ENCODE data around the gene SSC5D. TPM values are rescaled to one million over a fixed set of nuclear protein-coding genes. Genes with fewer than 3 reads are reported as not detected.
A peak's percentile ranks its signal among the peaks of the same experiment; 100 is the strongest.

The SSC5D gene
- total RNA-seq, 2 experiments from 2014 or later = 0.67 to 0.70 TPM

GRCh38 chr19:55536951-55537740, 48.9 kb downstream of the SSC5D start, which contains the start of gene SBK2:
SBK2 (minus strand) TSS chr19:55537133; CDS start chr19:55536294, 839 bp downstream.
- Mint-ChIP-seq H3K4me1 (ENCODE audit: low read depth) (no peaks in the 10 kb centered on the region), H3K4me3 (no peak within 1 kb of the TSS), H3K27ac (no peak within 1 kb of the TSS), H3K36me3 (ENCODE audit: low read depth) (no peaks in the 10 kb centered on the region), H3K9me3 (no peaks in the 10 kb centered on the region), H3K27me3 (no peaks in the 10 kb centered on the region)
- TF ChIP-seq CTCF (IDR thresholded peaks at IDR 0.05) = no peak
- DNase-seq (no peak), ATAC-seq (peak; percentile 30)
- intact Hi-C loops (cut with micrococcal nuclease) = no loop called here
- ChIA-PET CTCF (no interaction called here), POLR2A (no interaction called here)

- H3K27me3 Mint-ChIP-seq = no peaks in the 10 kb centered on the region
- no peaks in the 10 kb centered on the region for H3K36me3 Mint-ChIP-seq (ENCODE audit: low read depth)
- ChIA-PET CTCF (no interaction called here), POLR2A (no interaction called here)
- intact Hi-C loops (cut with micrococcal nuclease) = no loop called here
- H3K27ac Mint-ChIP-seq = no peak overlapping the region
- DNase-seq (no peak), ATAC-seq (no peak)
- H3K4me3 Mint-ChIP-seq = no peak overlapping the region
- H3K4me1 Mint-ChIP-seq (ENCODE audit: low read depth) = no peaks in the 10 kb centered on the region
- no peaks in the 10 kb centered on the region for H3K9me3 Mint-ChIP-seq
- TF ChIP-seq CTCF (IDR thresholded peaks at IDR 0.05) = no peak
Observed at GRCh38 chr19:55537741-55538111, 49.5 kb downstream of the SSC5D start.

GRCh38 chr19:55538132-55538531, 49.9 kb downstream of the SSC5D start:
- Mint-ChIP-seq H3K4me3 (no peak overlapping the region), H3K36me3 (ENCODE audit: low read depth) (no peaks in the 10 kb centered on the region), H3K4me1 (ENCODE audit: low read depth) (no peaks in the 10 kb centered on the region), H3K27me3 (no peaks in the 10 kb centered on the region), H3K27ac (no peak overlapping the region), H3K9me3 (no peaks in the 10 kb centered on the region)
- intact Hi-C loops (cut with micrococcal nuclease) = no loop called here
- ChIA-PET CTCF (no interaction called here), POLR2A (no interaction called here)
- no peak for TF ChIP-seq CTCF (IDR thresholded peaks at IDR 0.05)
- no peak for DNase-seq
- no peak for ATAC-seq

GRCh38 chr19:55539090-55539984, 51.1 kb downstream of the SSC5D start:
- no peaks in the 10 kb centered on the region for H3K4me1 Mint-ChIP-seq (ENCODE audit: low read depth)
- H3K27ac Mint-ChIP-seq = no peak overlapping the region

More at GRCh38 chr19:55539090-55539984, 51.1 kb downstream of the SSC5D start:
- no peak overlapping the region for H3K4me3 Mint-ChIP-seq
- H3K36me3 Mint-ChIP-seq (ENCODE audit: low read depth) = no peaks in the 10 kb centered on the region
- TF ChIP-seq CTCF (IDR thresholded peaks at IDR 0.05) = no peak
- intact Hi-C loops (cut with micrococcal nuclease) = no loop called here
- no peaks in the 10 kb centered on the region for H3K9me3 Mint-ChIP-seq
- ChIA-PET POLR2A (no interaction called here), CTCF (no interaction called here)
- H3K27me3 Mint-ChIP-seq = no peaks in the 10 kb centered on the region
- DNase-seq (no peak), ATAC-seq (no peak)

Measured in activated CD8-positive, alpha-beta T cell treated with anti-CD3 and anti-CD28 coated beads for 36 hours (primary cell).